ENCODE data around the gene NOP9. TPM values are rescaled to one million over a fixed set of nuclear protein-coding genes. Genes with fewer than 3 reads are reported as not detected.

Gene NOP9
- total RNA-seq, 4 donors from 2014 or later, result 17.0 to 24.9 (median 20.4) TPM

GRCh38 chr14:24260780-24261157, 38.9 kb upstream of the NOP9 start:
- Histone ChIP-seq H3K4me3 (no peak overlapping the region), H3K27ac (peak overlapping the region in 1 of 4 donors; percentile 72), H3K36me3 (peaks cover 0 to 71% (median 0%) of the 10 kb centered on the region in 3 donors), H3K9me3 (no peaks in the 10 kb centered on the region), H3K4me1 (peaks cover 0 to 12% (median 0%) of the 10 kb centered on the region in 4 donors), H3K27me3 (no peaks in the 10 kb centered on the region)
- DNase-seq (ENCODE audit: low spot score in 2 of 2), result no peak
- TF ChIP-seq EP300 (IDR thresholded peaks at IDR 0.05) (no peak), CTCF (IDR thresholded peaks at IDR 0.05) (no peak), POLR2A (IDR thresholded peaks at IDR 0.05) (no peak)
- 68 to 76% methylated on average over 3 to 4 of the region's 4 CpGs for WGBS, 2 donors

DNA sequence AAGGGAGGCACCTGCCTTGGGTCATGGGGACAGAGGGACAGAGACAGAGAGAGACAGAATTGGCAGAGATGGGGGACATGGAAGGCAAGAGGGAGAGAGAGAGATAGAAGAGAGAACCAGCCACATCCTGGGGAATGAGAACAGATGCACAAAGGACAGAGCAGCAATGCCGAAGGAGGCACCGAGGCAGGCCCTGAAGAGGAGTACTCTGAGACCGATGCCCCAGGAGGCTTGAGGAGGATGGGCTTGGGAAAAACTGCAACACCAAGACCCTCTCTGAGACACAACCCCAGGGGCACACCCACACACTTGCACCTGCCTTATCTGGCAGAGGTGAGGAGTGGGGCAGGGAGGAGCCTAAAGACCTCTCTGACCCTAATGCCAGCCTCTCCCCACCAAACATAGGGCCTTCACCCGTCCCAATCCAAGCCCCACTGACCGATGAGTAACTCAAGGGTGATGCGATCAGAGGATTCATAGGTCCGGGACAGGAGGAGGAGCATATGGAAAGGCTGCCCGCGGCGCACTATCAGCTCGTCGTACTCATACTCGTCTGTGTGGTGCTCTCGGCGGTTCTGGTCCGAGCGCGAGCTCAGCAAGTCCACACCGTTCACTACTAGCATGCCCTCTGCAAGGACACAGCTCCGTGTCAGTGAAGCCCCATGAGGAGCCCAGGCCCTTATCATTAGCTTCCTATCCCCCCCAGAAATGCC, 38.2 kb upstream of the NOP9 start:
- H3K27ac ChIP-seq, result no peak overlapping the region
- H3K9me3 ChIP-seq, result no peaks in the 10 kb centered on the region
- TF ChIP-seq POLR2A (IDR thresholded peaks at IDR 0.05) (no peak), CTCF (IDR thresholded peaks at IDR 0.05) (no peak), EP300 (IDR thresholded peaks at IDR 0.05) (no peak)
- DNase-seq (ENCODE audit: low spot score in 2 of 2), result no peak
- H3K36me3 ChIP-seq, result peaks cover 0 to 74% (median 0%) of the 10 kb centered on the region in 3 donors
- WGBS, 2 donors, result 89 to 92% methylated on average over 20 of the region's 20 CpGs
- H3K4me1 ChIP-seq, result peaks cover 0 to 12% (median 0%) of the 10 kb centered on the region in 4 donors
- H3K4me3 ChIP-seq, result no peak overlapping the region
- no peaks in the 10 kb centered on the region for H3K27me3 ChIP-seq

DNA sequence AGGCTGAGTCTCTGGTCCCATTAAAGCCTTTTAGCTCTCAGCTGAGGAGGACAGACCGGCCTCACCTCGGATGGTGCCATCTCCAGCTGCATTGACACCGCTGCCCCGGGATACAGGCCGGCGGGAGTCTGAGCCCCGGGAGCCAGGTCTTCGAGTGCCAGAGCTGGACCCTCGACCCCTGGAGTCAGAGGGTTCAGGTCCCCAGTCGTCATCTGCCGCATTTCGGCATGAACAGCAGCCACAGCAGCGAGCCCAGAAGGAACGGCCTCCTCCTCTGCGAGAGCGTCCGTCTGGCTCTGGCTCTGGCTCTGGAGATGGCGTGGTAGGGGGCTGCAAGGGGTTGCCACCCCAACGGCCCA, 37.7 kb upstream of the NOP9 start:
- no peak for DNase-seq (ENCODE audit: low spot score in 2 of 2)
- H3K9me3 ChIP-seq, result no peaks in the 10 kb centered on the region
- H3K4me3 ChIP-seq, result no peak overlapping the region
- WGBS, 2 donors, result 92 to 94% methylated on average over 18 to 19 of the region's 19 CpGs
- H3K27me3 ChIP-seq, result no peaks in the 10 kb centered on the region
- H3K36me3 ChIP-seq, result peaks cover 0 to 79% (median 1%) of the 10 kb centered on the region in 3 donors
- TF ChIP-seq POLR2A (IDR thresholded peaks at IDR 0.05) (no peak), EP300 (IDR thresholded peaks at IDR 0.05) (no peak), CTCF (IDR thresholded peaks at IDR 0.05) (no peak)
- no peak overlapping the region for H3K27ac ChIP-seq
- peaks cover 0 to 12% (median 0%) of the 10 kb centered on the region in 4 donors for H3K4me1 ChIP-seq

GRCh38 chr14:24262821-24263733, 36.6 kb upstream of the NOP9 start, which contains the start of gene TGM1:
Gene TGM1 (minus strand): TSS chr14:24263177. CDS start chr14:24262352, 825 bp downstream.
- H3K27ac ChIP-seq, result peak within 1 kb of the TSS in 2 of 4 donors; percentile 14 to 28
- no peak for DNase-seq (ENCODE audit: low spot score in 2 of 2)

More at GRCh38 chr14:24262821-24263733, 36.6 kb upstream of the NOP9 start, which contains the start of gene TGM1:
- no peak for TF ChIP-seq POLR2A (IDR thresholded peaks at IDR 0.05)
- no peak for TF ChIP-seq EP300 (IDR thresholded peaks at IDR 0.05)
- TF ChIP-seq CTCF (IDR thresholded peaks at IDR 0.05), result no peak
- Histone ChIP-seq H3K9me3 (no peaks in the 10 kb centered on the region), H3K27me3 (no peaks in the 10 kb centered on the region), H3K4me3 (no peak within 1 kb of the TSS), H3K36me3 (peaks cover 0 to 89% (median 4%) of the 10 kb centered on the region in 3 donors), H3K4me1 (peaks cover 0 to 12% (median 0%) of the 10 kb centered on the region in 4 donors)
- WGBS, 2 donors, result 76 to 77% methylated on average over 12 to 14 of the region's 14 CpGs
